HepG2 (cell line): ENCODE measurements around the gene SEMG1. TPM values are rescaled to one million over a fixed set of nuclear protein-coding genes. Genes with fewer than 3 reads are reported as not detected.

Source experiments
- JARID2 ChIP-seq: sonication (generic); formaldehyde crosslinking; IDR thresholded peaks from 2 replicates; pipeline ENCODE4 v1.8.1; 2023; ENCODE audit warnings: missing genetic modification reagents, inconsistent platforms; ENCODE audit not compliant: insufficient replicate concordance
- REXO4 ChIP-seq: sonication (generic); formaldehyde crosslinking; IDR thresholded peaks from 2 replicates; pipeline ENCODE4 v1.8.0; 2022; ENCODE audit warnings: missing genetic modification reagents, mild to moderate bottlenecking, borderline replicate concordance
- RFXAP ChIP-seq: sonication (generic); formaldehyde crosslinking; IDR thresholded peaks from 2 replicates; pipeline ENCODE4 v1.4.0; 2020; ENCODE audit warnings: missing genetic modification reagents, borderline replicate concordance
- SOX13 ChIP-seq, 3 experiments: fragments of 450-650 bp in 1 of 3; sonication (generic) in 1 of 3; formaldehyde crosslinking in 1 of 3; IDR thresholded peaks in 2 of 3; conservative IDR thresholded peaks in 1 of 3; 2 replicates each; pipeline versions ENCODE4 v1.5.0 to v1.6.1; 2016 to 2020; ENCODE audit warnings: antibody characterized with exemption in 1 of 3, mild to moderate bottlenecking in 1 of 3, missing compliant biosample characterization in 1 of 3, missing genetic modification reagents in 1 of 3, moderate library complexity in 1 of 3
- ZNF605 ChIP-seq: sonication (generic); formaldehyde crosslinking; IDR thresholded peaks from 2 replicates; pipeline ENCODE4 v1.8.0; 2022; ENCODE audit warnings: mild to moderate bottlenecking, missing genetic modification reagents
- polyA plus RNA-seq, 8 experiments: library from polyadenylated mRNA; depleted of rRNA in 3 of 8; stranded (reverse) in 7 of 8; unstranded in 1 of 8; fragments of >200 nt; fragmentation: Illumina TruSeq in 4 of 8; extraction: Trizol in 4 of 8; gene quantifications; 2 replicates each; pipeline versions ENCODE4 v1.2.1 to v1.2.3, GENCODE V29; 2011 to 2016; ENCODE audit warnings: low read depth in 4 of 8, missing spikeins in 1 of 8, mixed read lengths in 1 of 8; ENCODE audit not compliant: insufficient read depth in 1 of 8
- total RNA-seq, 5 experiments: library from RNA; depleted of rRNA; stranded (reverse); fragments of >200 nt; fragmentation: Illumina TruSeq; extraction: Trizol; gene quantifications; 2 replicates each; pipeline ENCODE4 v1.2.3, GENCODE V29; 2016; ENCODE audit warnings: low read depth in 1 of 5
- TF ChIP-seq, protein P1 (sequence below): sonication (generic); formaldehyde crosslinking; IDR thresholded peaks from 2 replicates; pipeline ENCODE4 v1.5.1; 2020; ENCODE audit warnings: missing genetic modification reagents, mild to moderate bottlenecking, borderline replicate concordance
- TF ChIP-seq, protein P2 (sequence below): IDR thresholded peaks from 2 replicates; pipeline ENCODE4 v1.6.1; 2018; ENCODE audit warnings: missing genetic modification reagents, mild to moderate bottlenecking, missing compliant biosample characterization
- TF ChIP-seq, protein P3 (sequence below): sonication (generic); formaldehyde crosslinking; IDR thresholded peaks from 2 replicates; pipeline ENCODE4 v1.4.0; 2020; ENCODE audit warnings: mild to moderate bottlenecking, missing genetic modification reagents

The SEMG1 gene
- total and polyA plus RNA-seq, 2 of the 13 experiments (the other 11 are each of a cell fraction or from before 2014, with no cell fraction given) = not detected

DNA sequence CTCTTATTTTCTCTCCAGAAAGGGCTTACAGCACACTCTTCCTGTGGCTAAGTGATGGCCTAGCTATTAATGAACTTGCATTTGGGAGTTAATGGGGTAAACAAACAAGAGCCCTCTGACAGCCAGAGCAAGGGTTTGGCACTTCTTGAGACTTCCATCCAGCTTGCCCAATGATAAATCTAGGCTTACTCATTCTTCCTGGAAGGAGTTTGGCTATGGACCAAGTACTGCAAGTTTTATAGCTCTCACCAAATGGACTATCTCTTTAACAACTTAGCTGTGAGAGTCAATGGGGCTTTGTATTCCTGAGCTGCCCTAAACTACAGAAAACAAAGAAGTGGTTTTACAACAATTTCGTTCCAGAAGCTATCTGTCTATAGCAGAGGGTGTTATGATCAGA is 48.9 kb upstream of the SEMG1 start (continued):
- TF ChIP-seq, protein P1, sequence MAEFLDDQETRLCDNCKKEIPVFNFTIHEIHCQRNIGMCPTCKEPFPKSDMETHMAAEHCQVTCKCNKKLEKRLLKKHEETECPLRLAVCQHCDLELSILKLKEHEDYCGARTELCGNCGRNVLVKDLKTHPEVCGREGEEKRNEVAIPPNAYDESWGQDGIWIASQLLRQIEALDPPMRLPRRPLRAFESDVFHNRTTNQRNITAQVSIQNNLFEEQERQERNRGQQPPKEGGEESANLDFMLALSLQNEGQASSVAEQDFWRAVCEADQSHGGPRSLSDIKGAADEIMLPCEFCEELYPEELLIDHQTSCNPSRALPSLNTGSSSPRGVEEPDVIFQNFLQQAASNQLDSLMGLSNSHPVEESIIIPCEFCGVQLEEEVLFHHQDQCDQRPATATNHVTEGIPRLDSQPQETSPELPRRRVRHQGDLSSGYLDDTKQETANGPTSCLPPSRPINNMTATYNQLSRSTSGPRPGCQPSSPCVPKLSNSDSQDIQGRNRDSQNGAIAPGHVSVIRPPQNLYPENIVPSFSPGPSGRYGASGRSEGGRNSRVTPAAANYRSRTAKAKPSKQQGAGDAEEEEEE (CRISPR knock-in tag) = no peak
- TF ChIP-seq RFXAP (CRISPR knock-in tag) (no peak), SOX13 (IDR thresholded peaks at IDR 0.05) (no peak), SOX13 (CRISPR knock-in tag; conservative IDR thresholded peaks at IDR 0.05 in 1 of 2, IDR thresholded peaks at IDR 0.05 in 1 of 2) (no peak), JARID2 (CRISPR knock-in tag) (no peak), REXO4 (CRISPR knock-in tag) (no peak), ZNF605 (CRISPR knock-in tag) (no peak)
- TF ChIP-seq, protein P2, sequence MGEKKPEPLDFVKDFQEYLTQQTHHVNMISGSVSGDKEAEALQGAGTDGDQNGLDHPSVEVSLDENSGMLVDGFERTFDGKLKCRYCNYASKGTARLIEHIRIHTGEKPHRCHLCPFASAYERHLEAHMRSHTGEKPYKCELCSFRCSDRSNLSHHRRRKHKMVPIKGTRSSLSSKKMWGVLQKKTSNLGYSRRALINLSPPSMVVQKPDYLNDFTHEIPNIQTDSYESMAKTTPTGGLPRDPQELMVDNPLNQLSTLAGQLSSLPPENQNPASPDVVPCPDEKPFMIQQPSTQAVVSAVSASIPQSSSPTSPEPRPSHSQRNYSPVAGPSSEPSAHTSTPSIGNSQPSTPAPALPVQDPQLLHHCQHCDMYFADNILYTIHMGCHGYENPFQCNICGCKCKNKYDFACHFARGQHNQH (CRISPR knock-in tag) = no peak
- TF ChIP-seq, protein P3, sequence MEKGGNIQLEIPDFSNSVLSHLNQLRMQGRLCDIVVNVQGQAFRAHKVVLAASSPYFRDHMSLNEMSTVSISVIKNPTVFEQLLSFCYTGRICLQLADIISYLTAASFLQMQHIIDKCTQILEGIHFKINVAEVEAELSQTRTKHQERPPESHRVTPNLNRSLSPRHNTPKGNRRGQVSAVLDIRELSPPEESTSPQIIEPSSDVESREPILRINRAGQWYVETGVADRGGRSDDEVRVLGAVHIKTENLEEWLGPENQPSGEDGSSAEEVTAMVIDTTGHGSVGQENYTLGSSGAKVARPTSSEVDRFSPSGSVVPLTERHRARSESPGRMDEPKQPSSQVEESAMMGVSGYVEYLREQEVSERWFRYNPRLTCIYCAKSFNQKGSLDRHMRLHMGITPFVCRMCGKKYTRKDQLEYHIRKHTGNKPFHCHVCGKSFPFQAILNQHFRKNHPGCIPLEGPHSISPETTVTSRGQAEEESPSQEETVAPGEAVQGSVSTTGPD (CRISPR knock-in tag) = no peak
